ENCODE results near the gene SPA17. TPM values are rescaled to one million over a fixed set of nuclear protein-coding genes. Genes with fewer than 3 reads are reported as not detected.

SPA17 gene
- polyA plus RNA-seq, 3 donors = 0.75 to 6.7 (median 4.2) TPM

GRCh38 chr11:124717421-124717785 lies 43.7 kb downstream of the SPA17 start:
- Histone ChIP-seq H3K4me2 (replicated peaks; ENCODE audit: extremely low read depth, low read length, poor library complexity, severe bottlenecking) (peak overlapping the region; percentile 77), H3K4me3 (replicated peaks in 1 of 3; ENCODE audit: low read depth in 2 of 3, low read length in 3 of 3) (peak overlapping the region in 1 of 3 experiments; percentile 67), H2AFZ (ENCODE audit: insufficient read depth, low read depth, low read length, poor library complexity, severe bottlenecking) (peak overlapping the region; percentile 76), H3K9ac (ENCODE audit: insufficient read depth, low read length, poor library complexity, severe bottlenecking) (no peak overlapping the region), H3K27ac (ENCODE audit: low read depth in 1 of 2, low read length in 2 of 2) (no peak overlapping the region), H4K20me1 (ENCODE audit: insufficient read depth, low read length) (no peaks in the 10 kb centered on the region), H3K4me1 (ENCODE audit: control insufficient read depth in 1 of 2, insufficient read depth in 2 of 2, low read length in 2 of 2) (peaks cover 21 to 23% of the 10 kb centered on the region in 2 donors), H3K36me3 (replicated peaks in 1 of 2; ENCODE audit: control insufficient read depth in 1 of 2, insufficient read depth in 2 of 2, low read length in 2 of 2) (no peaks in the 10 kb centered on the region), H3K9me3 (replicated peaks in 1 of 2; ENCODE audit: control insufficient read depth in 1 of 2, insufficient read depth in 1 of 2, low read length in 2 of 2) (peaks cover 0 to 9% of the 10 kb centered on the region in 2 donors), H3K79me2 (ENCODE audit: insufficient read depth, low read length) (no peaks in the 10 kb centered on the region), H3K27me3 (ENCODE audit: control insufficient read depth in 2 of 2, insufficient read depth in 2 of 2, low read length in 2 of 2) (peaks cover 33 to 39% of the 10 kb centered on the region in 2 donors)
- Mint-ChIP-seq H3K27me3 (ENCODE audit: low read depth in 3 of 3) (peaks cover 42 to 44% (median 42%) of the 10 kb centered on the region in 3 donors), H3K36me3 (peaks cover 6 to 8% of the 10 kb centered on the region in 2 donors), H3K9me3 (peaks cover 0 to 16% (median 5%) of the 10 kb centered on the region in 7 donors), H3K4me3 (peak overlapping the region; percentile 79 to 95), H3K27ac (peak overlapping the region in 1 of 7 donors; percentile 44), H3K4me1 (peaks cover 31% of the 10 kb centered on the region)
- TF ChIP-seq CTCF (IDR thresholded peaks at IDR 0.05) = no peak
- no peak for DNase-seq
- intact Hi-C loops (cut with micrococcal nuclease) = no loop called here
- 25% methylated on average over 5 of the region's 7 CpGs for WGBS (ENCODE audit: insufficient coverage)

- Mint-ChIP-seq H3K4me1 (peaks cover 33% of the 10 kb centered on the region), H3K27me3 (ENCODE audit: low read depth in 3 of 3) (peaks cover 43 to 49% (median 46%) of the 10 kb centered on the region in 3 donors), H3K4me3 (peak overlapping the region; percentile 79 to 95), H3K36me3 (peaks cover 6 to 8% of the 10 kb centered on the region in 2 donors), H3K27ac (peak overlapping the region in 2 of 7 donors; percentile 44 to 61), H3K9me3 (peaks cover 0 to 16% (median 5%) of the 10 kb centered on the region in 7 donors)
- TF ChIP-seq CTCF (IDR thresholded peaks at IDR 0.05) = no peak
- Histone ChIP-seq H3K27me3 (ENCODE audit: control insufficient read depth in 2 of 2, insufficient read depth in 2 of 2, low read length in 2 of 2) (peaks cover 33 to 39% of the 10 kb centered on the region in 2 donors), H3K4me2 (replicated peaks; ENCODE audit: extremely low read depth, low read length, poor library complexity, severe bottlenecking) (peak overlapping the region; percentile 77), H3K9me3 (replicated peaks in 1 of 2; ENCODE audit: control insufficient read depth in 1 of 2, insufficient read depth in 1 of 2, low read length in 2 of 2) (peaks cover 0 to 9% of the 10 kb centered on the region in 2 donors), H3K4me3 (replicated peaks in 1 of 3; ENCODE audit: low read depth in 2 of 3, low read length in 3 of 3) (peak overlapping the region; percentile 11 to 67 (median 23)), H3K79me2 (ENCODE audit: insufficient read depth, low read length) (no peaks in the 10 kb centered on the region), H3K36me3 (replicated peaks in 1 of 2; ENCODE audit: control insufficient read depth in 1 of 2, insufficient read depth in 2 of 2, low read length in 2 of 2) (no peaks in the 10 kb centered on the region), H3K4me1 (ENCODE audit: control insufficient read depth in 1 of 2, insufficient read depth in 2 of 2, low read length in 2 of 2) (peaks cover 21 to 23% of the 10 kb centered on the region in 2 donors), H3K9ac (ENCODE audit: insufficient read depth, low read length, poor library complexity, severe bottlenecking) (peak overlapping the region; percentile 44), H3K27ac (ENCODE audit: low read depth in 1 of 2, low read length in 2 of 2) (no peak overlapping the region), H2AFZ (ENCODE audit: insufficient read depth, low read depth, low read length, poor library complexity, severe bottlenecking) (peak overlapping the region; percentile 76), H4K20me1 (ENCODE audit: insufficient read depth, low read length) (no peaks in the 10 kb centered on the region)
- intact Hi-C loops (cut with micrococcal nuclease) = no loop called here
- WGBS (ENCODE audit: insufficient coverage) = 0% methylated on average over 34 of the region's 45 CpGs
- no peak for DNase-seq
These were observed 44.3 kb downstream of the SPA17 start for GRCh38 chr11:124717786-124718651.

Measured in CD14-positive monocyte (primary cell).